ENCODE results near the gene ACTN1.

The ACTN1 gene

DNA sequence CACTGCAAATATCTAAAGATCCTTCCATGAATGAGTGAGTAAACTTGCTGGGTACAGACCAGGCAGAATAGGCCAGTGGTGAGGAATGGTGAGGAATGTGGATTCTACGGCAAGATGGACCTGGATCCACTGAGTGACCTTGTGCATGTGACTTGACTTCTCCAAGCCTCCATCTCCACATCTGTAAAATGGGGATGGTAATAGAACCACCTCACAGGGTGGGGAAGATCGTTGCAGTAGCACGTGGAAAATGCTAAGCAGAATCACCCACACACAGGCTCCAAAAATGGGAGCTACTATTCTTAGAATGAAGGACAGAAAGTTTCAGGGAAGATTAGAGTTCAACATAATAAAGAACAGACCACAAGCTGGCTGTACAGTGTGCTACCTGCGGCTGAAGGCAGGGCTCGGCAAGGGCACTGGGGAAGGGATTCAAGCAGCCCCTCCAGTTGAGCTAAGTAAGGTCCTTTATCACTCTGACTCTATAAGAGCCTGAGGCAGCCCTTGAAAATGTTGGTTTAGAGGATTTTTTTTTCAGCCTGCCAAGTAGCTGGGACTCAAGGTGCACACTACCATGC, 47.5 kb downstream of the ACTN1 start:
- DNase-seq, result no peak

DNA sequence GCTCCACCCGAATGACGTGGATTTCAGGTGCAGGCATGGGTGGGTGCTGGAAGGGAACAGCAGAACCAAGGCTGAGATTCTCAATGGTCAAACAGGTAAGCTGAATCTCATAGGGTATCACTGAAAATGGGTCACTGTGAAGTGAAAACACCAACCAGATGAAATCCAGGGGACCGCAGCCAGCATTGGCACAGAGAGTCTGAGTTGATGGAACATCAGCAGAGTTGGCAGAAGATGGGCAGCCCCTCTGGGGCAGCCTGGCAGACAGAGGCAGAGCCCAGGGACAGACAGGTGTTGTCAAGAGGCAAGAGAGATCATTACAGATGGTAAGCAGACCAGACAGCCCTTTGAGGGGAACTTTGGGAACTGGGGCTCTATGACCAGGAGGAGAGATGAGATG, 48.0 kb downstream of the ACTN1 start:
- DNase-seq, result no peak

DNA sequence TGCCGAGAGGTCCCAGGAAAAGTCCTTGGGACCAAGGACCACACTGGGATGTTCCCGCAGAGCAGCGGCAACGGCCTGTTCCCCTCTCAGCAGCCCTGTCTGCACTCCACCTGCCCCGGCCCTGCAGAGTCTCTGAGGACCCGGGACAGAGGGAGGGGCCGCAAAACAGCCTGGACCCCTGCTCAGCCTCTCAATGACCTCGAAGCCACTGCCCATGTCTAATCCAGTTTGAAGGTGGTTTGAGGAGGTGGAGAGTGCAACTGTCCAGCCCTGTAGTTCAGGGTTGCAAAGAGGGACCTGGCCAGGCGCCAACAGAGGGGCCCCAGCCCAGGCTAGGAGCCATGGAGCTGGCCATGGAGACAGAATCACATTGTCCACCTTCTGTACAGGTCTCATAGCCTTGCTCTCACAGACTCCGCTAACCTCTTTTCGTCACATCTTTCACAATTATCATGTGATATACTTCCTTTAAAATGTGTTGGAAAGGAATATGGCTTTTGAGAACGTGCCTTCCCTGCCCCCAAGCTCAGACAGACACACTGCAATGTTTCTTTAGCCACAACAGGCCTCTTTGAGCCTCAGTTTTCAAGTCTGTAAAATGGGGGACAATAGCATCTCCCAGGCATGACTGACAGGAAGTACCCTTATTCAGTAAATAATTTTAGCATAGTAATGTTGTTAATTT, 49.3 kb downstream of the ACTN1 start:
- peak; percentile 83 for DNase-seq

DNA sequence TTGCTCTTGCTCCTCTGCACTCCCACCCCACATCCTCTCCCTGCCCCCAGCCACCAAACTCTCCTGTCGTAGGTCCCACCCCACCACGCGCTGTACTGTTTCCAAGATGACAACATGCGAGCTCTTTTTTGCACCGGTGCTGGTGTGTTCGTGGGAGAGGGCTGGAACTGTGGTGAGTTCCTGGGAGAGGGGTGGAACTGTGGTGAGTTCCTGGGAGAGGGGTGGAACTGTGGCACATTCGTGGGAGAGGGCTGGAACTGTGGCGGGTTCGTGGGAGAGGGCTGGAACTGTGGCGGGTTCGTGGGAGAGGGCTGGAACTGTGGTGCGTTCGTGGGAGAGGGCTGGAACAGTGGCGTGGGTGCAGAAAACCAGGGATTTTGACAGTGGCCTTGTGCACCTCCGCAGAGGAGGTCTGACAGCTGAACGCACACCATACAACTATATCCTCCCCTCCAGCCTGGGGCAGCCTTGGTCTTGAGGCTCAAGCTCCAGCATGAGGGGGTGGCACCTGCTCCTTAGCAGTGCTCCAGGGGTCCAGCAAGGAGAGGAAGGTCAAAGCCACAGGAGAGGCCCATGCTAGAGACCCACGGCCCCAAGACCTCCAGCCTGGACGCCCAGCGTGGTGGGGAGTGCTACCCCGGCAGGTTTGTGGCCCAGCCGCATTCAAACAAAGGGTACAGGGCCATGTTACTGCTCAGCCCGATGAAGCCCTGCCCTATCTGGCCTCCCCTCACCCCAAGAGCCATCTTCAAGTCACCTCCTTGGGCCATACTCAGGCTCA, 50.1 kb downstream of the ACTN1 start:
- DNase-seq, result no peak

DNA sequence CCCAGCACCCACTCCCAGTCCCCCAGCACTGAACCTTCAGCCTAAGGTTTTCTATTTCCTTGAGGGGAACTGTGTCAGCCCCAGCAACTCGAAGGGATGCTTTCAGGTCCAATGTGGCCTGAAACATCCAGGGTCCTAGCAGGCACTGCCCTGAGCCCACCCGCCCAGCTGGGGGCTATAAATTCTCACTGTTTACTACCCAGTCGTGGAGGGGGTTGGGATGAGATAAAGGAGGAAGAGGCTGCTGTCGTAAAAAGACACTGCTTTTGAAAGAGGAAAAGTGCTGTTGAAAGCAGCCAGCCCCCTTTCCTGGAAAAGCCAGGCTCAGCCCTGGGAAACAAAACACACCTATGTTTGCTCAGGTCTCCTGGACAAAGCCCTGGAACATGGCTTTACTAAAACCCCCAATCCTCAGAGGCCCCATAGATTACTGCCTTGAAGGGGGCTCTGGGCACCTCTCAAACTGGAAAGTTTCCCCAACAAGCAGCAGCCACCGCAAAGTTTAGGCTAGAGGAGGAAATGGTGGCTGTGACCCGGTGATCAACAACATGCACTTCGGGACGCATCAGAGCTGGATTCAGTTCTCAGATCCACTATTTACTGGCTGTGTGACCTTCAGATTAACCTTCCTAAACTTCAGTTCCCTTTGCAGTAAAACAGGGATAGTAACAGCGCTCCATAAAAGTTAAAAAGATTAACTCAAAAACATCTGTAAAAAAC, 51.0 kb downstream of the ACTN1 start:
- peak; percentile 23 for DNase-seq

DNA sequence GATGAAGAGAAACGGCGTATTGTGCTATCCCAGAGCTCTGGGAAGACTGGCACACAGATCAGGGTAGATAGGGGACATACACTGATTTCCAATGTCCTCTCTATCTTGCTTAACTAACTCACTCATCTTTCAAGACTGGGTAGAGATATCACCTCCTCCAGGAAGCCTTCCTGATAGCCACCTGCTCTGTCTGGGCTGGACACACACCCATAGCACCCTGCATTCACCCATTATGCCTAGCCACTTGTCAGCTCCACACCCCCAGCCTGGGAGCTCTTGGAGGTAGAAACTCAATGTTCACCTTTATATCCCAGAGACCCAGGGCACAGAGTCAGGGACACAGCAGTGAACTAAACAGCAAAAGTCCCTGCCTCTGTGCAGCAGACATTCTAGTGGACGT, 52.0 kb downstream of the ACTN1 start:
- no peak for DNase-seq

DNA sequence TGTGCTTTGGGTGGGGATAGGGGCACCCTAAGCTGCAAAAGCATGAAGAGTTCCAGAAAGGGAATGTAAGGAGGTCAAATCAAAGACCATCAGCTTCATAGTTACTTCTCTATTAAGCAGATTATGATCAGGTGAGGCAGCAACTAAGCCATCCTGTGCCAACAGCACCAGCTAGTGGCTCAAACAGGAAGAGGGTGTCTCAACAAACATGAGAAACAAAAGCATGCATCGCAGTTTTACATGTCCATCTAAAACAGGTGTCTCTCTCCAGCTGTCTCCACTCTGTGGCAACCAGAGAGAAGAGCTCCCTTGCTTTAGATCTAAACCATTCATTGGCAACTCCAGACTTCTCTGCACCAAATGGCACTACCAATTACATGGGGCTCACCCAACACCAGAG, 52.9 kb downstream of the ACTN1 start:
- DNase-seq, result no peak

DNA sequence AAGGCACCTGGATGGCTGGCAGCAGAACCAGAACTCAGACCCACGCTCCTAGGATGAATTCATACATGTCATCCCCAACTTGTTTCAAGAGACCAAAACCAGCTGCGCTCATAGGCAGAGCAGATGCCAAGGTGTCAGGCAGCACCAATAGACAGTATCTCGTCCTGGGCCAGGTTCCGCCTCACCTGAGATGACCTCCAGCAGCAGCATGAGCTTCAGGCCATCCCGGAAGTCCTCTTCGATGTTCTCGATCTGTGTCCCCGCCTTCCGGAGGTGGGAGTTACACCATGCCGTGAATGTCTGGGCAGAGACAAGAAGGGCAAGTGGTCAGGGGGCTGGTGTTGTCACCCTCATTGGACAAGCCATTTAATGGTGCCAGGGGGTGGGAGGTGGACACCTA, 53.7 kb downstream of the ACTN1 start:
- DNase-seq, result no peak

DNA sequence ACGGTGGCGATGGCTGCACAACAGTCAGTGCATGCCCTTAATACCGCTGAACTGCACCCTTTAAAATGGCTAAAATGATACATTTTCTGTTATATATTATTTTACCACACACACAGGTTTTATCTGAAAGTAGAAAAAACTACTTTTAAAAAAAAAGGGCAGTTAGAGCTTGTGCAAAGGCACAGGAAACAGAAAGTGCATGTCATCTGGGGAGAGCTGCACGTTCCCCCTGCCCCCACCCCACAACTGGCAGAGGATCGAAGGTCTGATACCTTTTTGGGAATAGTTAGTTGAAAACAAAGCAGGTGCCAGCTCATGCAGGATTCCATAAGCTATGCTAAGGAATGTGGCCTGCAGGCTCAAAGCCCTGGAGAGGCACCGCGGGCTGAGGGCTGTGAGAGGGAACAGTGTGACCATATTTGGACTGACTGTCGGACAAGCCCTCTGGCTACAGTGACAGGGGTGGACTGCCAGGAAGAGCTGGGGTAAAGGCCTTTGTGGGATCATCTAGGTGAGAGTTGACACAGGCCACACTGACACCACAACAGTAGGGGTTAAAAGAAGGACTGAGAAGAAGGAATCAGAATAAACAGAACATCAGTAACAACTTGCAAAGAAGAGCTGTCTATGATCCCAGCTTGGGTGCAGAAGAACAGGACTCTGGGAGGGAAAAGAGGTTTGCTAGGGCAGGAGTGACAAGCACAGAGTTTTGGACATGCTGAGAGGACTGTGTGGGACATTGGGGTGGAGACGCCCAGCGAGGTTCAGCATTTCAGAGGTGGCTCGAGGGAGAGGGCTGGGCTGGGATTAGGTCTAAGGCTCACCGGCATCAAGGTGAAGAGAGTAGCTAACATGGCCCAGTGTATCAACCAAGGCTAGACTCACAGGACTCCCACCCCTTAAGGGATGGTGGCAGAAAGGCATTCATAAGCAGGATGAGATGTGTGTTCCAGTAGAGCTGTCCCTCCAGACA, 54.6 kb downstream of the ACTN1 start:
- no peak for DNase-seq

DNA sequence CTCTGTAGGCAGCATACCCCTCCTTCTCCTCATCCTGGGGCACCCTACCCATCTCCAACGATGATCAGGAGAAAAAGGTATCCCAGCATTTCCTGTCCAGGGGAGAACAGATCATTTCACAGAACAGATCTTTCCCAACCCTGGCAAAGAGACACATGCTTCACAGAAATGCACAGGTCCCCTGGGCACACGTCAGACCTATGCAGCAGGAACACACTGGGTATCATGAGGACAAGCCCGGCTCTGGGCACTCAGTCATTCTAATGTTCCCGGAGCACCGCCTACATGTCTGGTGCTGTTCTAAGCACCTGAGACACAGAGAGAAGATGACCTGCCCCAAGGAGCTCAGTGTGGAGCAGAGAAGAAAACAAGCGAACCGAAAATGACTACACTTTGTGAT, 56.2 kb downstream of the ACTN1 start:
- no peak for DNase-seq

DNA sequence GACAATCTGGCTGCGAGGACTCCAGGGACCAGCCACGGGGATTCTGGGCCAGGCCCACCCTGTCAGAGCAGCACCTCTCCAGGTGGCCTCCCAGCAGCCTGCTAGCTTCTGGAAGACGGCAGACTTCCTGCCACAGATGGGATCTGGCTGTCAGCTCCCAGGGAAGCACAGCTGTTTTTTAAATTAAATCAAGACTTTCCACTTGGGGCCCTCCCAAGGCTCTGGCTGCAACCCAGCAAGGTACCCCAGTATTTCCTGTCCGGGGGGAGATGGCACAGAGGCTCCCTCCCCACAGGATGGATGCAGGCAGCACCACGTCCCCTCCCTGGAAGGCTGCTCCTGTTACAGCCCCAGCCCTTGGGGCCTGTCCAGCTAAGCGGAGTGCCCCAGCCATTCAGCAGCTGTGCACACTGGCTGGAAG, 56.9 kb downstream of the ACTN1 start:
- no peak for DNase-seq

DNA sequence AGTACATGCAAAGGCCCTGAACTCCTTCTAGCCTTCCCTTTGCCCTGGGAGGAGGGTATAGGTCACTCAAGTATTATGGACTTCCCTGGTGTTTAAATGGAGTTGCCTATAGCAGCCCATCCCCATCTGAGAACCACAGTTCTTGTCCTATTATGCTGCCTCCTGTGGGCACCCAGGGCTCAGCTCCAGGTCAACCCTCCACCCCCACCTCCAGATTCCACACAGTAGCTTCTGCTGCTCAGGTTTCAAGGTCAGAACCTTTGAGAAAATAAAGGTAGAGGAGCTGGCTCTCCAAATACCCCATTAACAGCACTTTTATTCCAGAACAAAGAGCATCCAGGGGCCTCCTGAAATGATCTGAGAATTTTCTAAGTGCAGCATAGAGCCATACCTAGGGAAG, 57.4 kb downstream of the ACTN1 start:
- DNase-seq, result no peak

DNA sequence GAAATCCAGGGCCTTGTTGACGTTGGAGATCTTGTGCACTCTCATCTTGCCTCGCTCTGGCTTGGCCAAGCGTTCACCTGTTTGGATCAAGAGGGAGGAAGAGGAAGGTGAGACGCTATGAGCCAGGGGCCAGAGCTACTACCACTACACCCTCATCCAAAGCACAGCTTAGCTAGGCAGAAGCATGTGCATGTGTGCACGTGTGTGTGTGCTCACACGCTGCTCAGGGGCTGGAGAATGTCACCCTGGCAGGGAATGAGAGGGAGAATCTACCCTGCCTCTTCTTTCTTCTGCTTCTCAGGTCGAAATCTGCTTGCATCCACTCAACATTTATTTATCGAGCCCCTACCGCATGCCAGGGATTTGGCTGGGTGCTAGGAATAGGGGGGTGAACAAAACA, 58.1 kb downstream of the ACTN1 start:
- no peak for DNase-seq

DNA sequence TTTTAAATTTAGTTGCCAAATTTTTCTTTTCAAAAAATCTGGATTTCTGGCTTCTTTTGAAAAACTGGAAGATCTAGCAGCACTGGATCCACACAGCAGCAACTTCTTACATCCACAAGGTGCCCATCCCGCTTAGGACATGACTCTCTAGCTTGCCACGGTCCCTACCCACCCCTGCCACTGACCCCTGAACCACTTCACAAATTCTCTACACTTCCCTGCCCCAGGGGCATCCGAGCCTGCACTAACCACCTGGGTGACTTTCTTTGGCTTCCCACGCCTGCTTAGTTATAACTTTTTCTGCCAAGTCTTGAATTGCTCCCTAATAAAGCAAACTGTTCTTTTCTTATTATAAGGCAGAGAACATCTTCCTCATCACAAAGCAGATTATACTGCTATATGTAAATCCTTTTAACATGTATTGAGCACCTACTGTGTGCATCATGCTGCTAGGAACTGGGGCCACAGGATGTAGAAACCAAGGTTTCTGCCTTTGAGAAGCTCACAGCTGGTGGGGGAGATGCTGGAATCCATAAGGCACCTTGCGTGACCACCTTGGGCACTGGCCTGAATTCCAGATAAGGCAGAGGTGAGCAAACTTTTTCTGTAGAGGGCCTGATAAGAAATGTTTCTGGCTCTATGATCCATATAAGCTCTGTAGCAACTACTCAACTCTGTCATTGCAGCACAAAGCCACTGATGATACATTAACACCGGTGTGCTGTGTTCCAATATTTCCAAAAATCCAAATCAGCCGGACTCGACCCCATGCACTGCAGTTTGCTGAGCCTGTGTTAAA, 59.8 kb downstream of the ACTN1 start:
- no peak for DNase-seq

DNA sequence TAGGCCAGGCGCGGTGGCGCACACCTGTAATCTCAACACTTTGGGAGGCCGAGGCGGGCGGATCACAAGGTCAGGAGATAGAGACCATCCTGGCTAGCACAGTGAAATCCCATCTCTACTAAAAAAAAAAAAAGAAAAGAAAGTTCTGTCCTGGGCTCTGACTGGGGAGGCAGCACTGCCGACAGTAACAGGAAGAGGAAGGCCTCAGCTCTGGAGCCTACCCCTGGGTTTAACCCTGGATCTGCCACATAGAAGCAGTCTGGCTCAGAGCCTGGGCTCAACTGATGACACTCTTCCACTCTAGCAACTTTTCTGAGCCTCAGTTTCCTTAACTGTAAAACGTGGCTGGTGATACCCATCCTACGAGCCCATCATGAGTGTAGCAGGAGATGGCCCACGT, 60.5 kb downstream of the ACTN1 start:
- no peak for DNase-seq

DNA sequence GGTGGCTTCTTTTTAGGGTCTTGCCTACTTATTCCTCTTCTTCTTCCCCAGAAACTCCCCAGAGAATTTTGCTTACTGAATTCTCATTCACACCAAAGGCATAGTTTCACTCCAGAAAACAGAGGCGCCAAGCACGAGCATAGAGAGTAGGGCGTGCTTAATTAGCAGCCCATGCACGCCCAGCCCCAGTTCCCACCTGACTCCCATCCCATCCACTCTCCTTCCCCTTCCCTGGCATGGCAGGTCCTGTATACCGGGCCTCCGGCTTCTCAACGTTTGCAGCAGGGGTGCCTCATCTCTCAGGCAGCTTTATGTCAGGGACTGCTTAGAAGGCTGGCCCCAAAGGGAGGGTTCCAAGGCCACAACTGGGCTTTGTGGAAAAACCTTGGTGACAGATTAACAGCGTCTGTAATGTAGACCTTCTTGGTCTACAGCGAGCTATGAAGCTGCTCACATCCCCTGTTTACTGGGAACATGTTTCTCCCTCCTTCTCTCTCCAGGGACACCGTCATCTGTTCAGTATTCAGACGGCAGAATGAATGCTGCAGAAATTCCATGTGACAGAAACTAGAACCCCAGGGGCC, 62.7 kb downstream of the ACTN1 start:
- no peak for DNase-seq

DNA sequence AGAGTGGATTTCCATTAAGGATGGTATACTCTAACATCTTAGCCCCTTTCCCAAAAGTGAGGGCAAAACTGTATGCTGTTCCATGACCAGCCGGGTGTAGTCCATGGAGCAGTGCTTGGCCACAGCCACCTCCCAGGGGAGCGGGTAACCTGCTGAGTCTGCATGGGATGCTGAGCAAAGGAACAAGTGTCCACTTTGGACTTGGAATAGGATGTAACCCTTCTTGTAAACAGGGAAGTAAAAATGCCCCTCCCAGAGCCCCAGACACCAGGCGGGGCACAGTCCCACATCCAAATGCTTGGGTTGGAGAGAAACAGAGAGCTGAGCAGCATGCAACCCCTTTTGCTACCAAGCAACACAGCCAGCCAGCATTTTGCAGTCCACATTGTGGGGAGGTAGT, 65.6 kb downstream of the ACTN1 start:
- DNase-seq, result no peak

DNA sequence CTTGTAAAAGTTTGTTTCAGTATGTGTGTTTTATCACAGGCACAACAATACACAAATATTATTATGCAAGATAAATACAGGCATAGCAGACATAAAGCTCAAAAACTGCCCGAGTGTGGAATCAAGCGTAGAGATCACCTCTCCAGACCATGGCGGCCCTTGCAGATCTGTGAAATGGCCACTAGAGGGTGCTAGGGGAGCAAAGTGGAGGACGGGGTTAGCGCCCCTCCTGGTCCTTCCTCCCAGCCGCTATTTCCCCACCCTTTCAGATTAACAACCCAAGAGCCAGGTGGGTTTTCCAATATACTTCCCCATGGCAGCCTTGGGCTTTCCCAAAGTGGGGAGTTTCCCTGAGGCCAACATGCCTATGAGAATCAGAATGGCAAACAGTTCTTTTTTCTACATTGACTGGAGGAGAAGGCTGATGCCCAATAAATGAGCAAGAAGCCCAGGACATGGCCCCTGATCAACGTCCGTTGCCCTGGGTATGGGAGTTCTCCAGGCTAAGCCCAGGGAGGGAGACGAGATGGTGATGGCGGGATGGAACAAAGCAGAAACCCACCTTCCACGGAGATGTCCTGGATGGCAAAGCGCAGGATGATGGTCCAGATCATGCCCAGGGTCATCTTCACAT, 67.4 kb downstream of the ACTN1 start:
- DNase-seq, result peak; percentile 79

DNA sequence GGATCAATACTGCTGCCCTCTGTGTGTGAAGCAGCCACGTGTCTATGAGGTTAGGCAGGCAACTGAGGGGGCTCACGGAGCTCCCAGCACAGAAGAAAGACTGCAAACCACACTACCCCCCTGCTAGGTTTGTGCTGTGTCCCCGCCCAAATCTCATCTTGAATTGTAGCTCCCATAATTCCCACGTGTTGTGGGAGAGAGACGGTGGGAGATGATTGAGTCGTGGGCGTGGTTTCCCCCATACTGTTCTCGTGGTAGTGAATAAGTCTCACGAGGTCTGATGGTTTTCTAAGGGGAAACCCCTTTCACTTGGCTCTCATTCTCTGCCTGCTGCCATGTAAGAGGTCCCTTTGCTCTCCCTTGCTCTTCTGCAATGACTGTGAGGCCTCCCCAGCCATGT, 68.6 kb downstream of the ACTN1 start:
- peak; percentile 91 for DNase-seq

DNA sequence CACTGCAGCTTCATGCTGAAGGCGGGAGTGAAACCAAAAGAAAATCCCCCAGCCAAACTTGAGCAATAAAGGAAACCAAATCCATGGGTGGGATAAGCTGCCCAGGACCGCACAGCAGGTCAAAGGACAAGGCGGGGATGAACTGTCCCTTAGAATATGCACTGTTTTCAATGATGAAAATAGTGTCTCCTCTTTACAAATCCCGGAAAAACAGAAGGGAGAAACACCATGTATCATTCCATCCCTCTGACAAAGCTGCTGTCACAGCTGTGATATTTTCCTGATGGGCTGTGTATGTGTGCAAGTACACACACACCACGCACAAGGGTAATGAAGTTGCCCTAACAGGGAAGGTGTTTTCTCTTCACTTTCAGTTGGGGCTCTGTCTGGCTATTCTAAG, 70.3 kb downstream of the ACTN1 start:
- peak; percentile 85 for DNase-seq

DNA sequence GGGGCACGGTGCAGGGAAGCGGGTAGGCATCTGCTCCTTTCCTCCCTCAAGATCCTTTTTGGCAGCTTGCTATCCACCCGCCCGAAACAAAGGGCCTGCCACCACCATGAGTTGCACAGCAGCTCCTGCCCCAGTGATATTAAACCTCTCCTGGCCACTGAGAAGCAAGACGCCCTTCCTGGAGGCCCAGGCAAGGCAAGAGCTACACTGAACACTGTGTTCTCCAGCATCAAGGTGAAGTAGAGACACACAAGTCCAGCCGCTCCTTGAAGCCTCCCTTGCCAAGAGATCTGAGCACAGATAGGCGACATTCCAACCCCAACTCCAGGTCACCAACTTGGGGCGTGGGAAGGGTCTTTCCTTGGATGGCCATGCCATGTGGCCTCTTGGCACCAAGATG, 70.9 kb downstream of the ACTN1 start:
- DNase-seq, result no peak

Data from inflammatory macrophage treated with lipopolysaccharide for 4 hours (primary cell).